Psoas muscle (tissue), 8 donors: ENCODE measurements around the gene GDPGP1. TPM values are rescaled to one million over a fixed set of nuclear protein-coding genes. Genes with fewer than 3 reads are reported as not detected.
"Not testable (repeated sequence)": the region's sequence is repeated elsewhere in the genome, so short reads cannot be mapped to it uniquely, and the experiment has no call there.

ENCODE experiments used
- ATAC-seq, 4 donors: fragments of 200-7000 bp; cut with Tn5 transposase; one replicate each; pipeline ENCODE4 v1.9.1; 2020; ENCODE audit warnings: moderate library complexity in 3 of 4, mild to moderate bottlenecking in 2 of 4
- DNase-seq, 2 donors: peaks; one replicate each; pipeline ENCODE4 v3.0.0-alpha.2; 2020
- H3K27ac ChIP-seq: fragments of 200-600 bp; one replicate; pipeline ENCODE4 v1.8.0; 2022
- H3K27me3 ChIP-seq, 3 donors: fragments of 200-600 bp in 1 of 3; one replicate each; pipeline versions ENCODE4 v1.6.1 to v1.8.0; 2013 to 2022; ENCODE audit warnings: low read length in 2 of 3, mild to moderate bottlenecking in 2 of 3, moderate library complexity in 1 of 3; ENCODE audit not compliant: insufficient read depth in 3 of 3
- H3K36me3 ChIP-seq, 2 donors: fragments of 200-600 bp in 1 of 2; one replicate each; pipeline versions ENCODE4 v1.6.1 to v1.8.0; 2013 to 2022; ENCODE audit warnings: low read depth in 1 of 2, mild to moderate bottlenecking in 1 of 2, moderate library complexity in 1 of 2; ENCODE audit not compliant: insufficient read depth in 1 of 2
- H3K4me1 ChIP-seq: fragments of 200-600 bp; one replicate; pipeline ENCODE4 v1.8.0; 2022
- H3K4me3 ChIP-seq: fragments of 200-600 bp; one replicate; pipeline ENCODE4 v1.8.0; 2022; ENCODE audit warnings: mild to moderate bottlenecking
- H3K9me3 ChIP-seq: fragments of 200-600 bp; one replicate; pipeline ENCODE4 v1.8.0; 2022
- WGBS, 3 donors: extraction: QIAGEN DNeasy Blood & Tissue Kit; methylation state at CpG; one replicate each; pipeline versions ENCODE4 v1.1.6 to v1.1.7; 2013; 5-methylcytosine and 5-hydroxymethylcytosine counted together
- intact Hi-C, 2 donors: fragments of 100-400 bp; cut with DNase I; formaldehyde crosslinking; loops; one replicate each; pipeline versions ENCODE4 v1.11.0 to v1.14.2; 2022
- polyA plus RNA-seq, 3 donors: library from polyadenylated mRNA; stranded (reverse); fragments of 200-250 nt; gene quantifications; one replicate each; pipeline ENCODE4 v1.2.3, GENCODE V29; 2013
- total RNA-seq, 4 donors: library from RNA; stranded (reverse); fragmentation: NEBNext Ultra II Directional in 2 of 4; extraction: Animal tissue kit (Norgen Biotek cat#: 25700) in 2 of 4; gene quantifications; one replicate each; pipeline versions ENCODE4 v1.2.1 to v1.2.4, GENCODE V29; 2021 to 2023
- TF ChIP-seq, protein P1 (sequence below): fragments of 200-600 bp; IDR thresholded peaks from one replicate; pipeline ENCODE4 v1.8.0; 2022; ENCODE audit warnings: antibody characterized with exemption
- donor health status: healthy with polysubstance abuse.
- donor health status: DM: no; HTN: no; CAD: no; lungs with moderate emphysema.
- donor health status: Bipolar disorder and iron deficiency.
- donor health status: healthy.
- donor health status: DM: yes; HTN: yes; CAD: no.
- donor health status: DM: no; HTN: no; CAD: no.
- donor health status: DM: no; HTN: no; CAD: no.
- donor health status: DM: yes; HTN: yes; CAD: no.

GDPGP1 gene
- total and polyA plus RNA-seq, 7 donors = 0.96 to 5.9 (median 3.1) TPM

- H3K4me1 ChIP-seq = peaks cover 67% of the 10 kb centered on the region
- TF ChIP-seq, protein P1, sequence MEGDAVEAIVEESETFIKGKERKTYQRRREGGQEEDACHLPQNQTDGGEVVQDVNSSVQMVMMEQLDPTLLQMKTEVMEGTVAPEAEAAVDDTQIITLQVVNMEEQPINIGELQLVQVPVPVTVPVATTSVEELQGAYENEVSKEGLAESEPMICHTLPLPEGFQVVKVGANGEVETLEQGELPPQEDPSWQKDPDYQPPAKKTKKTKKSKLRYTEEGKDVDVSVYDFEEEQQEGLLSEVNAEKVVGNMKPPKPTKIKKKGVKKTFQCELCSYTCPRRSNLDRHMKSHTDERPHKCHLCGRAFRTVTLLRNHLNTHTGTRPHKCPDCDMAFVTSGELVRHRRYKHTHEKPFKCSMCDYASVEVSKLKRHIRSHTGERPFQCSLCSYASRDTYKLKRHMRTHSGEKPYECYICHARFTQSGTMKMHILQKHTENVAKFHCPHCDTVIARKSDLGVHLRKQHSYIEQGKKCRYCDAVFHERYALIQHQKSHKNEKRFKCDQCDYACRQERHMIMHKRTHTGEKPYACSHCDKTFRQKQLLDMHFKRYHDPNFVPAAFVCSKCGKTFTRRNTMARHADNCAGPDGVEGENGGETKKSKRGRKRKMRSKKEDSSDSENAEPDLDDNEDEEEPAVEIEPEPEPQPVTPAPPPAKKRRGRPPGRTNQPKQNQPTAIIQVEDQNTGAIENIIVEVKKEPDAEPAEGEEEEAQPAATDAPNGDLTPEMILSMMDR = no peak
- H3K36me3 ChIP-seq = peaks cover 5 to 71% of the 10 kb centered on the region in 2 donors
- no peak for DNase-seq
- peak overlapping the region; percentile 85 for H3K27ac ChIP-seq
- H3K27me3 ChIP-seq = no peaks in the 10 kb centered on the region
- WGBS, 3 donors = 36 to 57% (median 40%) methylated on average over 7 of the region's 7 CpGs
- peak in 3 of 4 donors; percentile 27 to 55 (median 43) for ATAC-seq
- peak overlapping the region; percentile 39 for H3K4me3 ChIP-seq
- H3K9me3 ChIP-seq = no peaks in the 10 kb centered on the region
- intact Hi-C loops = no loop called here
Measured at GRCh38 chr15:90271459-90272166, 37.6 kb downstream of the GDPGP1 start.

DNA sequence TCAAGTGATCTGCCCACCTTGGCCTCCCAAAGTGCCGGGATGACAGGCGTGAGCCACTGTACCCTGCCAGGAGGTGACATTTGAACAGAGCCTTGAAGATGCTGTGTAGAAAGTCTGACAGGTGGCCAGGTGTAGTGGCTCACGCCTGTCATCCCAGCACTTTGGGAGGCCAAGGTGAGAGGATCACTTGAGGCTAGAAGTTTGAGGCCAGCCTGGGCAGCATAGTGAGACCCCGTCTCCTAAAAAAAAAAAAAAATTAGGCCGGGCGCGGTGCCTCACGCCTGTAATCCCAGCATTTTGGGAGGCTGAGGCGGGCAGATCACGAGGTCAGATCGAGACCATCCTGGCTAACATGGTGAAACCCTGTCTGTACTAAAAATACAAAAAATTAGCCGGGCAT, 44.5 kb downstream of the GDPGP1 start:
- DNase-seq, H3K27me3 ChIP-seq, H3K27ac ChIP-seq, intact Hi-C loops, H3K36me3 ChIP-seq, H3K9me3 ChIP-seq, H3K4me3 ChIP-seq, ATAC-seq, H3K4me1 ChIP-seq: not testable (repeated sequence)
- WGBS, 3 donors = 97 to 98% (median 98%) methylated on average over 12 of the region's 12 CpGs

GRCh38 chr15:90280743-90281142, 46.7 kb downstream of the GDPGP1 start:
- WGBS, 3 donors = 80 to 94% (median 85%) methylated on average over 5 of the region's 5 CpGs

GRCh38 chr15:90281637-90282036, 47.6 kb downstream of the GDPGP1 start:
- H3K36me3 ChIP-seq, H3K27ac ChIP-seq, DNase-seq, ATAC-seq, H3K27me3 ChIP-seq, intact Hi-C loops, H3K4me3 ChIP-seq, H3K9me3 ChIP-seq, H3K4me1 ChIP-seq: not testable (repeated sequence)
- 74 to 80% (median 75%) methylated on average over 6 of the region's 6 CpGs for WGBS, 3 donors

More at GRCh38 chr15:90280743-90281142, 46.7 kb downstream of the GDPGP1 start:
- H3K27me3 ChIP-seq, H3K27ac ChIP-seq, H3K9me3 ChIP-seq, H3K4me1 ChIP-seq, intact Hi-C loops, ATAC-seq, DNase-seq, H3K36me3 ChIP-seq, H3K4me3 ChIP-seq: not testable (repeated sequence)

DNA sequence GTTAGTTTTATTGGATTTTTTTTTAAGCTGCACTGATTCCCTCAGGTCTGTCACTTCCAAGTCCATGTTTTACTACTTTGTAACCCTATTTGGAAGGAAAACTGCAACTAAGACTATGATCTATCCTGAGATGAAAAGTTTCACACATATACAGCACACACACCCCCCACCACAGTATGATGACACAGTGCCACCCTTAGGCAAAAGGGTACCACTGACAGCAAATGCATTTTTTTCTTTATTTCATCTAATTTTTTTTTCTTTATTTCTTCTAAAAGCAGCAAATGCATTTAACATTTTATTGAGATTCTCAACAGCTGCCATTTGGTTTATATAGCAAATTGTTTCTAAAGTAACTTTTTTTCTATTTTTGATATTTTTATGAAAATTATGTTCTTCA, 52.7 kb downstream of the GDPGP1 start:
- Histone ChIP-seq H3K4me1 (no peaks in the 10 kb centered on the region), H3K27me3 (no peaks in the 10 kb centered on the region), H3K9me3 (no peaks in the 10 kb centered on the region), H3K4me3 (no peak overlapping the region), H3K27ac (no peak overlapping the region), H3K36me3 (no peaks in the 10 kb centered on the region)
- TF ChIP-seq, protein P1 = peak; percentile 26
- intact Hi-C loops = no loop called here
- ATAC-seq = no peak
- DNase-seq = no peak

GRCh38 chr15:90287101-90287500, 53.1 kb downstream of the GDPGP1 start:
- Histone ChIP-seq H3K27ac (no peak overlapping the region), H3K9me3 (no peaks in the 10 kb centered on the region)
- WGBS, 3 donors = 39 to 51% (median 41%) methylated on average over 5 of the region's 5 CpGs

More at GRCh38 chr15:90287101-90287500, 53.1 kb downstream of the GDPGP1 start:
- TF ChIP-seq, protein P1 = no peak
- H3K4me1 ChIP-seq = no peaks in the 10 kb centered on the region
- ATAC-seq (no peak), DNase-seq (no peak)
- H3K4me3 ChIP-seq = no peak overlapping the region
- intact Hi-C loops = no loop called here
- no peaks in the 10 kb centered on the region for H3K27me3 ChIP-seq
- no peaks in the 10 kb centered on the region for H3K36me3 ChIP-seq
